Keratinocyte (primary cell): ENCODE data around the gene CRYGC. TPM values are rescaled to one million over a fixed set of nuclear protein-coding genes. Genes with fewer than 3 reads are reported as not detected.

ENCODE experiments used
- DNase-seq: peaks from one replicate; pipeline ENCODE4 v3.0.0-alpha.2; 2011; ENCODE audit warnings: low read depth, missing footprints, low spot score
- FAIRE-seq: peaks from 2 replicates; lab custom pipeline; 2011; peaks lifted over from hg19 to GRCh38; lab: Jason Lieb, UNC
- H2AFZ ChIP-seq: 2 replicates; pipeline ENCODE4 v1.6.0; 2012; ENCODE audit warnings: low read length, control low read depth, inconsistent platforms; ENCODE audit not compliant: control insufficient read depth
- H3K27ac ChIP-seq: 2 replicates; pipeline ENCODE4 v1.5.1; 2011; ENCODE audit warnings: low read length; ENCODE audit not compliant: control insufficient read depth, insufficient read depth
- H3K27me3 ChIP-seq: 3 replicates; pipeline ENCODE4 v1.6.0; 2011; ENCODE audit warnings: low read length; ENCODE audit not compliant: control insufficient read depth, insufficient read depth; ENCODE audit errors: extremely low read depth
- H3K36me3 ChIP-seq, 2 experiments: 2 replicates in 1 of 2; 3 replicates in 1 of 2; pipeline ENCODE4 v1.5.1; 2011; ENCODE audit warnings: low read length in 2 of 2, mild to moderate bottlenecking in 1 of 2; ENCODE audit not compliant: control insufficient read depth in 2 of 2, insufficient read depth in 2 of 2; ENCODE audit errors: extremely low read depth in 1 of 2
- H3K4me1 ChIP-seq: 3 replicates; pipeline ENCODE4 v1.5.1; 2011; ENCODE audit warnings: low read length; ENCODE audit not compliant: control insufficient read depth, insufficient read depth; ENCODE audit errors: extremely low read depth
- H3K4me2 ChIP-seq: 3 replicates; pipeline ENCODE4 v1.6.0; 2011; ENCODE audit warnings: low read depth, low read length; ENCODE audit not compliant: control insufficient read depth, insufficient read depth; ENCODE audit errors: extremely low read depth
- H3K4me3 ChIP-seq, 3 experiments: fragments of 200-600 bp in 1 of 3; sonication (generic) in 1 of 3; 2 replicates in 2 of 3; 3 replicates in 1 of 3; pipeline ENCODE4 v1.5.1; 2011 to 2016; ENCODE audit warnings: low read length in 3 of 3, mild to moderate bottlenecking in 3 of 3, control low read depth in 2 of 3, inconsistent platforms in 1 of 3, low read depth in 1 of 3, mixed read lengths in 1 of 3, mixed run types in 1 of 3, moderate library complexity in 1 of 3; ENCODE audit not compliant: control insufficient read depth in 2 of 3, insufficient read depth in 2 of 3; ENCODE audit errors: extremely low read depth in 1 of 3
- H3K79me2 ChIP-seq: 2 replicates; pipeline ENCODE4 v1.6.0; 2012; ENCODE audit warnings: low read length; ENCODE audit not compliant: control insufficient read depth, insufficient read depth
- H3K9ac ChIP-seq: 3 replicates; pipeline ENCODE4 v1.6.0; 2011; ENCODE audit warnings: low read length; ENCODE audit not compliant: control insufficient read depth, insufficient read depth; ENCODE audit errors: extremely low read depth
- H3K9me1 ChIP-seq: 3 replicates; pipeline ENCODE4 v1.6.0; 2011; ENCODE audit warnings: low read length; ENCODE audit not compliant: control insufficient read depth, insufficient read depth; ENCODE audit errors: extremely low read depth
- H3K9me3 ChIP-seq: 2 replicates; pipeline ENCODE4 v1.5.1; 2012; ENCODE audit warnings: low read depth, low read length; ENCODE audit not compliant: control insufficient read depth
- H4K20me1 ChIP-seq: 3 replicates; pipeline ENCODE4 v1.6.0; 2011; ENCODE audit warnings: low read length; ENCODE audit not compliant: control insufficient read depth, insufficient read depth; ENCODE audit errors: extremely low read depth
- EZH2 ChIP-seq: IDR thresholded peaks from one replicate; pipeline ENCODE4 v1.6.1; 2012; ENCODE audit warnings: inconsistent platforms, mild to moderate bottlenecking, low read length, moderate library complexity
- dilution Hi-C: fragments of 300-500 bp; cut with MboI; formaldehyde crosslinking; loops from one replicate; pipeline ENCODE4 v1.7.0; 2020; ENCODE audit warnings: low sequenced_read_pairs; ENCODE audit not compliant: extremely low pct_ligation_motif_present
- polyA plus RNA-seq, 5 experiments: library from polyadenylated mRNA; depleted of rRNA in 3 of 5; stranded (reverse) in 3 of 5; stranded (forward) in 1 of 5; unstranded in 1 of 5; fragments of >200 nt; gene quantifications; 1 replicate in 1 of 5; 2 replicates in 3 of 5; 3 replicates in 1 of 5; pipeline versions ENCODE4 v1.2.1 to v1.2.3, GENCODE V29; 2011 to 2012; ENCODE audit warnings: missing spikeins in 2 of 5, low read depth in 1 of 5, low replicate concordance in 1 of 5
- TF ChIP-seq, protein P1 (sequence below), 3 experiments: IDR thresholded peaks in 1 of 3; conservative IDR thresholded peaks in 1 of 3; optimal IDR thresholded peaks in 1 of 3; 2 replicates in 2 of 3; 3 replicates in 1 of 3; pipeline versions ENCODE3 to v1.5.1; 2011; ENCODE audit warnings: low read length in 3 of 3, mild to moderate bottlenecking in 3 of 3, moderate library complexity in 2 of 3, control low read depth in 1 of 3, inconsistent platforms in 1 of 3; ENCODE audit not compliant: insufficient read depth in 2 of 3; ENCODE audit errors: extremely low read depth in 1 of 3

CRYGC gene
- polyA plus RNA-seq, 1 donor (not counting 4 experiments of a cell fraction or from before 2014, with no cell fraction given) = not detected

GRCh38 chr2:208097313-208097712 is 32.3 kb downstream of the CRYGC start:
- Histone ChIP-seq H3K27me3 (no peaks in the 10 kb centered on the region), H3K4me1 (no peaks in the 10 kb centered on the region), H3K4me3 (no peak overlapping the region), H3K36me3 (no peaks in the 10 kb centered on the region), H4K20me1 (no peaks in the 10 kb centered on the region), H3K9me1 (no peaks in the 10 kb centered on the region), H3K27ac (no peak overlapping the region), H3K4me2 (no peak overlapping the region), H3K9ac (no peak overlapping the region), H3K9me3 (no peaks in the 10 kb centered on the region), H3K79me2 (no peaks in the 10 kb centered on the region), H2AFZ (no peak overlapping the region)
- TF ChIP-seq EZH2 = no peak
- TF ChIP-seq, protein P1, sequence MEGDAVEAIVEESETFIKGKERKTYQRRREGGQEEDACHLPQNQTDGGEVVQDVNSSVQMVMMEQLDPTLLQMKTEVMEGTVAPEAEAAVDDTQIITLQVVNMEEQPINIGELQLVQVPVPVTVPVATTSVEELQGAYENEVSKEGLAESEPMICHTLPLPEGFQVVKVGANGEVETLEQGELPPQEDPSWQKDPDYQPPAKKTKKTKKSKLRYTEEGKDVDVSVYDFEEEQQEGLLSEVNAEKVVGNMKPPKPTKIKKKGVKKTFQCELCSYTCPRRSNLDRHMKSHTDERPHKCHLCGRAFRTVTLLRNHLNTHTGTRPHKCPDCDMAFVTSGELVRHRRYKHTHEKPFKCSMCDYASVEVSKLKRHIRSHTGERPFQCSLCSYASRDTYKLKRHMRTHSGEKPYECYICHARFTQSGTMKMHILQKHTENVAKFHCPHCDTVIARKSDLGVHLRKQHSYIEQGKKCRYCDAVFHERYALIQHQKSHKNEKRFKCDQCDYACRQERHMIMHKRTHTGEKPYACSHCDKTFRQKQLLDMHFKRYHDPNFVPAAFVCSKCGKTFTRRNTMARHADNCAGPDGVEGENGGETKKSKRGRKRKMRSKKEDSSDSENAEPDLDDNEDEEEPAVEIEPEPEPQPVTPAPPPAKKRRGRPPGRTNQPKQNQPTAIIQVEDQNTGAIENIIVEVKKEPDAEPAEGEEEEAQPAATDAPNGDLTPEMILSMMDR (optimal IDR thresholded peaks at IDR 0.05 in 1 of 3, IDR thresholded peaks at IDR 0.05 in 1 of 3, conservative IDR thresholded peaks at IDR 0.05 in 1 of 3; ENCODE audit: extremely low read depth in 1 of 3, insufficient read depth in 2 of 3, low read length in 3 of 3) = no peak
- no peak for FAIRE-seq
- DNase-seq = no peak
- dilution Hi-C loops = no loop called here

GRCh38 chr2:208096080-208096479 is 33.5 kb downstream of the CRYGC start:
- Histone ChIP-seq H3K4me3 (no peak overlapping the region), H3K79me2 (no peaks in the 10 kb centered on the region), H3K4me2 (no peak overlapping the region), H3K4me1 (no peaks in the 10 kb centered on the region), H3K27me3 (no peaks in the 10 kb centered on the region), H3K9me1 (no peaks in the 10 kb centered on the region), H2AFZ (no peak overlapping the region), H3K36me3 (no peaks in the 10 kb centered on the region), H3K9ac (no peak overlapping the region), H3K27ac (no peak overlapping the region), H4K20me1 (no peaks in the 10 kb centered on the region), H3K9me3 (no peaks in the 10 kb centered on the region)
- TF ChIP-seq, protein P1 (optimal IDR thresholded peaks at IDR 0.05 in 1 of 3, IDR thresholded peaks at IDR 0.05 in 1 of 3, conservative IDR thresholded peaks at IDR 0.05 in 1 of 3; ENCODE audit: extremely low read depth in 1 of 3, insufficient read depth in 2 of 3, low read length in 3 of 3) = no peak
- FAIRE-seq (no peak), DNase-seq (no peak)
- dilution Hi-C loops = no loop called here
